ENCODE measurements around the gene IL36G.

DNA sequence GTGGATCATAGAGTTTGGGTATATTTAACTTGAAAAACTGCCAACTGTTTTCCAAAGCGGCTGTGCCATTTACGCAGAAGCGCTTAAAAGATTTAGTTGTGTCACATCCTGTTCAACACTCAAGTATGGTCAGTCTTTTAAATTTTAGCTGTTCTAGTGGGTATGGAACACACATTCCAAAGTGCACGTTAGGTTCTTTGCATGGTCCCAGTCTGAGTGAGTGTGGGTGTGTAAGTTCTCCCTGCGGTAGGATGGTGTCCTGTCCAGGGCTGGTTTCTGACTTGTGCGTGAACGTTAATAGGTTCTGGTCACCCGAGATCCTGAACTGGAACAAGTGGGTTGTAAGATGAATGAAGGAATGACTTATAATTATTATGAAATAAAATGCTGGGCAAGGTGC lies 28.4 kb upstream of the IL36G start:
- no peak for TF ChIP-seq RFX5 (IDR thresholded peaks at IDR 0.05)
- TF ChIP-seq ZC3H11A (IDR thresholded peaks at IDR 0.05) = no peak
- no peak for TF ChIP-seq POLR2A (IDR thresholded peaks at IDR 0.05; ENCODE audit: low read length)
- TF ChIP-seq RNF2 (IDR thresholded peaks at IDR 0.05; ENCODE audit: borderline replicate concordance, low read depth) = no peak
- TF ChIP-seq CTCF (IDR thresholded peaks at IDR 0.05) = no peak
- no peak for TF ChIP-seq HOXA7 (CRISPR knock-in tag; IDR thresholded peaks at IDR 0.05)
- TF ChIP-seq HDAC2 (IDR thresholded peaks at IDR 0.05) = no peak
- no peak for TF ChIP-seq RAD21 (conservative IDR thresholded peaks at IDR 0.05 in 1 of 2, IDR thresholded peaks at IDR 0.05 in 1 of 2)
